Glomerular visceral epithelial cell (primary cell): Measurements from ENCODE around the gene WWP2.

Experiments
- DNase-seq: peaks from one replicate; pipeline ENCODE4 v3.0.0-alpha.2; 2016; ENCODE audit errors: extremely low spot score

Gene WWP2

GRCh38 chr16:69926241-69926640 is 164.1 kb downstream of the WWP2 start:
- DNase-seq = no peak

- DNase-seq = peak; percentile 65
Measured at GRCh38 chr16:69927056-69927757, 165.1 kb downstream of the WWP2 start.

- no peak for DNase-seq
Measured at GRCh38 chr16:69928856-69929400, 166.8 kb downstream of the WWP2 start.

GRCh38 chr16:69929480-69929879 is 167.3 kb downstream of the WWP2 start:
- no peak for DNase-seq

GRCh38 chr16:69930117-69930776 is 168.1 kb downstream of the WWP2 start:
- DNase-seq = peak; percentile 66

- no peak for DNase-seq
Measured at GRCh38 chr16:69931631-69932030, 169.5 kb downstream of the WWP2 start.

- no peak for DNase-seq
Measured at GRCh38 chr16:69932228-69932627, 170.1 kb downstream of the WWP2 start.

- no peak for DNase-seq
Measured at GRCh38 chr16:69932691-69933392, 170.7 kb downstream of the WWP2 start.

- DNase-seq = no peak
Measured at GRCh38 chr16:69934044-69934443, 171.9 kb downstream of the WWP2 start.

- no peak for DNase-seq
Measured at GRCh38 chr16:69934751-69935150, 172.6 kb downstream of the WWP2 start.

- DNase-seq = no peak
Measured at GRCh38 chr16:69935278-69935711, 173.2 kb downstream of the WWP2 start.

GRCh38 chr16:69935740-69936139 is 173.6 kb downstream of the WWP2 start:
- no peak for DNase-seq

GRCh38 chr16:69936252-69936651 is 174.1 kb downstream of the WWP2 start:
- no peak for DNase-seq

GRCh38 chr16:69936751-69937211 is 174.6 kb downstream of the WWP2 start:
- DNase-seq = no peak

GRCh38 chr16:69937465-69937951 is 175.4 kb downstream of the WWP2 start:
- DNase-seq = no peak

- DNase-seq = no peak
Measured at GRCh38 chr16:69938981-69939820, 177.1 kb downstream of the WWP2 start.

- DNase-seq = no peak
Measured at GRCh38 chr16:69939821-69940585, 177.9 kb downstream of the WWP2 start.

- DNase-seq = no peak
Measured at GRCh38 chr16:69940676-69941075, 178.5 kb downstream of the WWP2 start.

GRCh38 chr16:69941251-69942098 is 179.3 kb downstream of the WWP2 start:
- DNase-seq = no peak

- DNase-seq = no peak
Measured at GRCh38 chr16:69942099-69942491, 180.0 kb downstream of the WWP2 start.
